Activated gamma-delta T cell treated with anti-CD3 and anti-CD28 coated beads, Interleukin-2, amount 50 U/mL, for 16 hours (primary cell): Measurements from ENCODE around the gene CEP41.
"Not testable (repeated sequence)": the region's sequence is repeated elsewhere in the genome, so short reads cannot be mapped to it uniquely, and the experiment has no call there.

Source experiments
- DNase-seq: peaks from one replicate; pipeline ENCODE4 v3.0.0-alpha.2; 2020; ENCODE audit warnings: low read depth

The CEP41 gene

GRCh38 chr7:130386876-130387275 lies 53.9 kb downstream of the CEP41 start:
- DNase-seq = no peak

DNA sequence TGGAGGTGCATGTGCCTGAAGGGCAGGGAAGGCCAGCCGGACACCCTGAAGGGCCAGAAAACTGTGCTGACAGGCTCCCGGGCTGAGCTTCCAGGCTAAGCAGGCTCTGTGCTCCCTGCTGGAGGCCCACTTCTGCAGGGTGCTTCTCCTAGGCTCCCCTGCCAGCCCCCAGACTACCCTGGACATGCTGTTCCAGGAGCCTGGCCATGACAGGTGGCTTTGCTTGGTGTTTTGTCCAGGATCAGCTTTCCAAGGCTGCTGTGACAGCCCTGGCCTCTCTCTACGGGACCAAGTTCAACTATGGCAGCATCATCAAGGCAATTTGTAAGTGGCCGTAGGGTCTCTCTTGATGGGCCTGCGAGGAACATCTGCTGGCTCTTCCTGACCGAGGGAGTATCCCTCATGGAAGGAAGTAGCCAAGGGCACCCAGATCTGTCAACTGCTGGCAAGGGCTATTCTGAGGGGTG lies 55.2 kb downstream of the CEP41 start:
- DNase-seq = no peak

DNA sequence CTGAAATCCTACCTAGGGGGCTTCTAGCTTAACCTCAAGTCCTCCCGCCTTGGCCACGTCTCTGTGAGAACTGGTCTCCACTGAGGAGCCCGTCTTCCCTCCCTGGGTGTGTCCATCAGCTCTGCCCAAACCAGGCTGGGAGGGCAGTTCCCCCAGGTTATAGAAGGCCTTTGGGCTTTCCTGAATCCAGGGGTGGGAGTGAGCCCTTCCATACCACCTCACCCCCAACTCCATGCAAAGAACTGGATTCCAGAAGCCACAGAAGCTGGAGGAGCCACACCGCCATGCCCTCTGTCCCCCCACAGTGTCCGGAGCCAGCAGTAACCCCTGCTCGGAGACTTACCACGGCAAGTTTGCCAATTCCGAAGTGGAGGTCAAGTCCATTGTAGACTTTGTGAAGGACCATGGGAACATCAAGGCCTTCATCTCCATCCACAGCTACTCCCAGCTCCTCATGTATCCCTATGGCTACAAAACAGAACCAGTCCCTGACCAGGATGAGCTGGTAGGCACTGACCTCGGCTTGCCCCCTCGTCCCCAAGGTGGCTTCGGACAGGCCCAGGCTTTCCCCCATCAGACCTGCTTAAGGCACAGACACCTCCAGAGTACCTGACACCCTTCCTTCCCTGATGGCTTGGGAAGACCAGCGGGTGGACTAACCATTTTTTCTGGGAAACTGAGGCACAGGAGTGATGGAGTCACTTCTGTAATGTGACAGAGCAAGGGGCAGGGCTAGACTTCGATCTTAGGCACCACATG lies 55.8 kb downstream of the CEP41 start:
- no peak for DNase-seq

- DNase-seq = no peak
These were observed 56.4 kb downstream of the CEP41 start for GRCh38 chr7:130384371-130384801.

DNA sequence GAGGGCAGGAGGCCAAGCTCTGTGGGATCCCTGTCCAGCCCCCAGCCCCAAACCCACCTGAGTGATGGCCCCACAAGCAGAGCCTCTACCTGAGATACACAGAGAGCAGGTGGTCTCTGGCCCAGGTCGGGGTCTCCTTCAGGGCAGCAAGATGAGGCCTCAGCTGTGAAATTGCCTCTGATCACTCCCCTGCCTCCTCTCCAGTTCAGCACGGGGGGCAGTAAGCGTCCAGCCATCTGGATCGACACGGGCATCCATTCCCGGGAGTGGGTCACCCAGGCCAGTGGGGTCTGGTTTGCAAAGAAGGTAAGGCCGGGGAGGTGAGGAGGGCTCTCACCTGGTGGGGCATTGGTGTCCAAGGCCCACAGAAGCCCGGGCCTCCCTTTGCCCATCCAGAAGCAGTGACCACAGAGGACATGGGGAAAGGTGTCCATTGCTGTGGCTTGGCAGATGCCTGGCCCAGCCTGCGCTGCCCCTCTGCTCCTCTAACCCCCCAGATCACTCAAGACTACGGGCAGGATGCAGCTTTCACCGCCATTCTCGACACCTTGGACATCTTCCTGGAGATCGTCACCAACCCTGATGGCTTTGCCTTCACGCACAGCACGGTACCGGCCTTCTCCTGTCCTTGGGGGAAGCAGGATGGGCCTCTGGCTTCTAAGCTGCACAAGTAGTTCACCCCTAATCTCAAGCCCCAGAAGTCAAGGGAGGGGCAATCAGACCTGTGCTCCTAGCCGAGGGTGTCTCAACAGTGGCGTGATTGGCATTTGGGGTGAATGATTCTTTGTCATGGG lies 57.4 kb downstream of the CEP41 start:
- no peak for DNase-seq

DNA sequence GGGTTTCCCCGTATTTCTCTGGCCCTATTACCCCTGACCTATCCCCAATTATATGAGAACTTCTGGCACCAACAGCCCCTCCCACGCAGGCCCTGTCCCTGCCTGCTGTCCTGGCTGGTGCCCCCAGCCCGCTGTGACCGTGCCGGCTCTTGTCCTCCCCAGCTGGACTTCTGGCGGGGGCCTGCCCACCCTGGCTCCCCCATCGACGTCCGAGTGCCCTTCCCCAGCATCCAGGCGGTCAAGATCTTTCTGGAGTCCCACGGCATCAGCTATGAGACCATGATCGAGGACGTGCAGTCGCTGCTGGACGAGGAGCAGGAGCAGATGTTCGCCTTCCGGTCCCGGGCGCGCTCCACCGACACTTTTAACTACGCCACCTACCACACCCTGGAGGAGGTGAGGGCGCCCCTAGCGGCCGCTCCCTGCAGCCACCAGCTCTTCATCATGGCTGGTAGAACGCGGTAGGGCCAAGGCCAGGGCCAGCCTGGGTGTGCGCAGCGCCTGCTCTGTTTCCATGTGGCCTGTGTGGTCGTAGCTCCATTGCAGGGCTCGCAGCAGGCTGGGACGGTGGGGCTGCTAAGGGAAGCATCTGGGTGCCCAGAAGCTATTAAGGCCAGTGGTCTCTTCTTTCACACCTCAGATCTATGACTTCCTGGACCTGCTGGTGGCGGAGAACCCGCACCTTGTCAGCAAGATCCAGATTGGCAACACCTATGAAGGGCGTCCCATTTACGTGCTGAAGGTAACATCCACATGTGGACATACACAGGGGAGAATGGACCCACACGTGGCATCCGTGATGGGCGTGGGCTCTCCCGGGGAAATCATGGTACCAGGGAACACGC lies 59.1 kb downstream of the CEP41 start:
- no peak for DNase-seq

- no peak for DNase-seq
These were observed 59.9 kb downstream of the CEP41 start for GRCh38 chr7:130380861-130381455.

- no peak for DNase-seq
These were observed 60.6 kb downstream of the CEP41 start, which contains the start of gene CPA1 for GRCh38 chr7:130379921-130380860. CPA1 (plus strand) TSS chr7:130380494; CDS start chr7:130380521, 27 bp downstream.

DNA sequence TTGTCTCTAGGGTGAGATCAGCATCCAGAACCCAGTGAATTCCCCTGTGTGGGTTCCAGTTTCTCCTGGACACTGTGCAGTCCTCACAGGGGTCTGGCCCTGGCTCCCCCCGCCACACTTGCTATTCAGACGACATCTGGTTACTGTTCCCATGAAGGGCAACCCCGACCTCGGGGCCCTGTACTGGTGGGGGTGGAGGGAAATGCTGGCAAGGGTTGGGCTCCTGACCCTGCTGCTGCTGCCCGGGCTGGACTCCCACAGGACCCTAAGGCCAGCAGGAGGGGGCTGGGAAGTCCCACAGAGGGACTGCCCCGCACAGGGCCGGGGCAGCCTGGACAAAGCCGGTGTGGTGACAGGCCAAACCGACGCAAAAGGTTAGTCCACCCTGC lies 61.3 kb downstream of the CEP41 start:
- DNase-seq = no peak

GRCh38 chr7:130379019-130379418 lies 61.8 kb downstream of the CEP41 start:
- DNase-seq = no peak

DNA sequence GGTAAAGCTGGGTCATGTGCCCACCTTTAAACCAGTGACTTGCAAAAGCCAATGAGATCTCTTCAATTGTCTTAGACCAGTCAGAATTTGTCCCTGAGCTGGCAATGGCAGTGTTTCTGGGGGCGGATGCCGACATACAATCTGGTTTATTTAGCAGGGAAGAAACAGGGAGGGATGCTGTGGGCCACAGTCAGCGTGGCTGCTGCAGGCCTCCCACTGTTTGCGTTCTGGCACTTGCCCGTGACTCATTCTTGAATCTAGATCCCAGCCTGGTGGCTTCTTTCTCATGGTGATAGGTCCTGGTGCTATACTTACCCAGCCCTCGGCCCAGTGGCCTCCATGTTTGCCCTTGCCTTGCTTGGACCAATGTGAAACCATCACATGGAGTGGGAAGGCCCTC lies 63.6 kb downstream of the CEP41 start:
- no peak for DNase-seq

DNA sequence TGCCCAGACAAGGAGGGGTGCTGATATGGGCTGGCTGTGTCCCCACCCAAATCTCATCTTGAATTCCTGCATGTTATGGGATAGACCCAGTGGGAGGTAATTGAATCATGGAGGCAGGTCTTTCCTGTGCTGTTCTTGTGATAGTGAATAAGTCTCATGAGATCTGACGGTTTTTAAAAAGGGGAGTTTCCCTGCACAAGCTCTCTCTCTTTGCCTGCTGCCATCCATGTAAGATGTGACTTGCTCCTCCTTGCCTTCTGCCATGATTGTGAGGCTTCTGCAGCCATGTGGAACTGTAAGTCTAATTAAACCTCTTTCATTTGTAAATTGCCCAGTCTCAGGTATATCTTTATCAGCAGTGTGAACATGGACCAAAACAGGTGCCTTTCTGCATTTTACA lies 64.4 kb downstream of the CEP41 start:
- DNase-seq = not testable (repeated sequence)

GRCh38 chr7:130374507-130374906 lies 66.3 kb downstream of the CEP41 start:
- no peak for DNase-seq

GRCh38 chr7:130372402-130373165 lies 68.2 kb downstream of the CEP41 start:
- DNase-seq = no peak

GRCh38 chr7:130371046-130371445 lies 69.8 kb downstream of the CEP41 start:
- no peak for DNase-seq

- DNase-seq = no peak
These were observed 70.8 kb downstream of the CEP41 start for GRCh38 chr7:130369831-130370550.

- DNase-seq = no peak
These were observed 71.6 kb downstream of the CEP41 start for GRCh38 chr7:130369110-130369711.

DNA sequence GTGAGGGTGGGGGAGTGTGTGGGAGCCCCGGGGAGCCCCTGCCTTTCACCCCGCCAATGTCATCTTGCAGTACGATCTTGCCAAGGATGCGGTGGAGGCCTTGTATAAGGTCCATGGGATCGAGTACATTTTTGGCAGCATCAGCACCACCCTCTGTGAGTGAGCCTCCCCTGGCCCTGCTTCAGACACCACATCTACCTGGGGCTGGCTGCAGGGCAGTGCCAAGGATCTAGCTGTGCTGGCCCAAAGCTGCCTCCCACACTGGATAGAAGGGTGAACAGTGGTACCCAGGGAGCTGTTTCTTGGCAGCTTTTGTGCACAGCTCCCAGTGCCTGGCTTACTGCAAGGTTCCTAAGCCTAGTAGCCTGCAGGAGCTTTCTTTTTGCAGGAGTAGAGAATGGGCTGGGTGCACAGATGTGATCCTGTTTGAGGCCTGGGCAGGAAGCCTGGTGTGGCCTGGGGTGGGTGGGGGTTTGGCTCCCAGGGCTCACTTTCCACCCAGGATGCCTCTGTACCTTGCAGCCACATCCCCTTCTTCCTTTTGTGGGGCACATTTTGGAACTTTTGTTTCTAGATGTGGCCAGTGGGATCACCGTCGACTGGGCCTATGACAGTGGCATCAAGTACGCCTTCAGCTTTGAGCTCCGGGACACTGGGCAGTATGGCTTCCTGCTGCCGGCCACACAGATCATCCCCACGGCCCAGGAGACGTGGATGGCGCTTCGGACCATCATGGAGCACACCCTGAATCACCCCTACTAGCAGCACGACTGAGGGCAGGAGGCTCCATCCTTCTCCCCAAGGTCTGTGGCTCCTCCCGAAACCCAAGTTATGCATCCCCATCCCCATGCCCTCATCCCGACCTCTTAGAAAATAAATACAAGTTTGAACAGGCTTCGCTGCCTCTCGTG lies 72.7 kb downstream of the CEP41 start:
- no peak for DNase-seq
